GM23338 (cell line): Measurements from ENCODE around the gene SIRPB1. TPM values are rescaled to one million over a fixed set of nuclear protein-coding genes. Genes with fewer than 3 reads are reported as not detected.
"Not testable (repeated sequence)": the region's sequence is repeated elsewhere in the genome, so short reads cannot be mapped to it uniquely, and the experiment has no call there.

Source experiments
- ATAC-seq: fragments of 200-7000 bp; cut with Tn5 transposase; 3 replicates; pipeline ENCODE4 v1.9.1; 2020
- DNase-seq: peaks from one replicate; pipeline ENCODE4 v3.0.0-alpha.2; 2015; ENCODE audit warnings: low spot score
- H2AFZ ChIP-seq: fragments of 200-600 bp; sonication (generic); 2 replicates; pipeline ENCODE4 v1.8.0; 2016; ENCODE audit warnings: antibody characterized with exemption, mild to moderate bottlenecking, moderate library complexity
- H3F3A ChIP-seq: fragments of 200-600 bp; sonication (generic); replicated peaks from 2 replicates; pipeline ENCODE4 v1.8.0; 2017; ENCODE audit warnings: antibody characterized with exemption, mixed run types, low read depth
- H3K27ac ChIP-seq: fragments of 200-600 bp; sonication (generic); 2 replicates; pipeline ENCODE4 v1.6.1; 2016; ENCODE audit warnings: low read depth
- H3K27me3 ChIP-seq: fragments of 200-600 bp; sonication (generic); 2 replicates; pipeline ENCODE4 v1.8.0; 2016; ENCODE audit warnings: mild to moderate bottlenecking, mixed run types, moderate library complexity; ENCODE audit not compliant: insufficient read depth
- H3K36me3 ChIP-seq: fragments of 200-600 bp; sonication (generic); 2 replicates; pipeline ENCODE4 v1.8.0; 2016; ENCODE audit warnings: mild to moderate bottlenecking; ENCODE audit not compliant: insufficient read depth
- H3K4me1 ChIP-seq: fragments of 200-600 bp; sonication (generic); 2 replicates; pipeline ENCODE4 v1.8.0; 2016; ENCODE audit warnings: mild to moderate bottlenecking, moderate library complexity; ENCODE audit not compliant: insufficient read depth
- H3K4me2 ChIP-seq: fragments of 200-600 bp; sonication (generic); 2 replicates; pipeline ENCODE4 v1.7.1; 2017; ENCODE audit warnings: mixed run types
- H3K4me3 ChIP-seq: fragments of 200-600 bp; sonication (generic); 2 replicates; pipeline ENCODE4 v1.6.1; 2016; ENCODE audit warnings: mixed run types
- H3K79me2 ChIP-seq: fragments of 200-600 bp; sonication (generic); replicated peaks from 2 replicates; pipeline ENCODE4 v1.8.0; 2017; ENCODE audit warnings: mild to moderate bottlenecking; ENCODE audit not compliant: insufficient read depth
- H3K9me2 ChIP-seq: fragments of 200-600 bp; sonication (generic); 2 replicates; pipeline ENCODE4 v1.8.0; 2017; ENCODE audit not compliant: insufficient read depth
- H4K20me1 ChIP-seq: fragments of 200-600 bp; sonication (generic); replicated peaks from 2 replicates; pipeline ENCODE4 v1.8.0; 2017; ENCODE audit warnings: mild to moderate bottlenecking; ENCODE audit not compliant: insufficient read depth
- H3K27ac Mint-ChIP-seq: 2 replicates; pipeline ENCODE4 v1.8.0; 2020; ENCODE audit warnings: inconsistent platforms, mild to moderate bottlenecking, moderate library complexity, mixed read lengths
- H3K27me3 Mint-ChIP-seq: 3 replicates; pipeline ENCODE4 v1.8.0; 2022; ENCODE audit warnings: low read depth, mild to moderate bottlenecking, moderate library complexity, mixed read lengths, inconsistent platforms; ENCODE audit not compliant: insufficient read depth, poor library complexity
- H3K36me3 Mint-ChIP-seq: 3 replicates; pipeline ENCODE4 v1.8.0; 2021; ENCODE audit warnings: low read depth, mild to moderate bottlenecking, inconsistent platforms, moderate library complexity, mixed read lengths
- H3K4me1 Mint-ChIP-seq: 3 replicates; pipeline ENCODE4 v1.8.0; 2020; ENCODE audit warnings: mild to moderate bottlenecking, inconsistent platforms, mixed read lengths
- H3K4me3 Mint-ChIP-seq: 3 replicates; pipeline ENCODE4 v1.8.0; 2021; ENCODE audit warnings: moderate library complexity, mild to moderate bottlenecking, inconsistent platforms, mixed read lengths
- H3K9me3 Mint-ChIP-seq: 3 replicates; pipeline ENCODE4 v1.8.0; 2020; ENCODE audit warnings: moderate library complexity, mild to moderate bottlenecking, inconsistent platforms, mixed read lengths
- CREB1 ChIP-seq: fragments of 250-450 bp; sonication (Bioruptor Pico); IDR thresholded peaks from 2 replicates; pipeline ENCODE4 v1.5.0; 2020; ENCODE audit warnings: low read depth, mild to moderate bottlenecking, moderate library complexity
- ZNF114 ChIP-seq: fragments of 250-450 bp; sonication (Bioruptor Pico); IDR thresholded peaks from 2 replicates; pipeline ENCODE4 v1.5.0; 2020; ENCODE audit warnings: mild to moderate bottlenecking, moderate library complexity
- ZNF331 ChIP-seq: fragments of 250-450 bp; sonication (Bioruptor Pico); IDR thresholded peaks from 2 replicates; pipeline ENCODE4 v1.5.0; 2020; ENCODE audit warnings: low read depth, mild to moderate bottlenecking, moderate library complexity
- ZNF462 ChIP-seq: fragments of 250-450 bp; sonication (Bioruptor Pico); IDR thresholded peaks from 2 replicates; pipeline ENCODE4 v1.5.0; 2020; ENCODE audit warnings: mild to moderate bottlenecking, moderate library complexity
- polyA plus RNA-seq: library from polyadenylated mRNA; unstranded; fragments of >200 nt; fragmentation: Nextera tagmentation; extraction: Ambion mirVana; gene quantifications from 2 replicates; pipeline ENCODE4 v1.2.1, GENCODE V29; 2016
- total RNA-seq: library from RNA; depleted of rRNA; stranded (reverse); fragments of >200 nt; shearing (Covaris generic); gene quantifications from 2 replicates; pipeline ENCODE4 v1.2.3, GENCODE V29; 2014

Gene SIRPB1
- total and polyA plus RNA-seq, 2 experiments from 2014 or later = not detected

GRCh38 chr20:1644101-1644962 lies 24.5 kb upstream of the SIRPB1 start (continued):
- TF ChIP-seq ZNF462 (CRISPR knock-in tag) (no peak), ZNF114 (CRISPR knock-in tag) (no peak), CREB1 (CRISPR knock-in tag) (no peak), ZNF331 (CRISPR knock-in tag) (no peak)

GRCh38 chr20:1638643-1639042 lies 18.8 kb upstream of the SIRPB1 start:
- not testable (repeated sequence) for H3K27me3 ChIP-seq, H3K9me2 ChIP-seq, ATAC-seq, H3K36me3 Mint-ChIP-seq, H3K27me3 Mint-ChIP-seq, H3K27ac Mint-ChIP-seq, H3K79me2 ChIP-seq, H2AFZ ChIP-seq, H3K4me1 ChIP-seq, H3K27ac ChIP-seq, H3K4me3 Mint-ChIP-seq, H4K20me1 ChIP-seq, H3K4me1 Mint-ChIP-seq, H3K4me3 ChIP-seq, DNase-seq, H3F3A ChIP-seq, H3K4me2 ChIP-seq, H3K36me3 ChIP-seq
- H3K9me3 Mint-ChIP-seq = peaks cover 10% of the 10 kb centered on the region
